ENCODE measurements around the gene SLC6A2.

GRCh38 chr16:55663225-55663624, 7.4 kb downstream of the SLC6A2 start:
- TF ChIP-seq CTCF (IDR thresholded peaks at IDR 0.05) (no peak), POLR2A (IDR thresholded peaks at IDR 0.05) (no peak), POLR2AphosphoS5 (IDR thresholded peaks at IDR 0.05) (no peak)
